SK-N-SH treated with all-trans-retinoic acid at 6 μM for 48 hours (cell line): ENCODE measurements around the gene APBB1IP.

Source experiments
- ATAC-seq: fragments of 200-7000 bp; cut with Tn5 transposase; 3 replicates; pipeline ENCODE4 v1.9.1; 2020; ENCODE audit warnings: mild to moderate bottlenecking, moderate library complexity
- ARNTL ChIP-seq: fragments of 450-650 bp; formaldehyde crosslinking; IDR thresholded peaks from 2 replicates; pipeline ENCODE4 v1.5.0; 2020; ENCODE audit warnings: low read depth, mild to moderate bottlenecking, moderate library complexity, borderline replicate concordance
- BACH2 ChIP-seq: fragments of 250-450 bp; sonication (Bioruptor Pico); IDR thresholded peaks from 2 replicates; pipeline ENCODE4 v1.9.0; 2021; ENCODE audit warnings: mild to moderate bottlenecking, borderline replicate concordance
- CREB5 ChIP-seq: fragments of 250-450 bp; sonication (Bioruptor Pico); IDR thresholded peaks from 2 replicates; pipeline ENCODE4 v1.5.1; 2020; ENCODE audit warnings: low read depth, mild to moderate bottlenecking, moderate library complexity
- CSDC2 ChIP-seq: fragments of 250-450 bp; sonication (Bioruptor Pico); IDR thresholded peaks from 2 replicates; pipeline ENCODE4 v1.5.0; 2020; ENCODE audit warnings: mild to moderate bottlenecking, moderate library complexity
- ESRRG ChIP-seq: fragments of 250-450 bp; sonication (Bioruptor Pico); IDR thresholded peaks from 2 replicates; pipeline ENCODE4 v1.6.1; 2021; ENCODE audit warnings: mild to moderate bottlenecking
- GLIS3 ChIP-seq: fragments of 250-450 bp; sonication (Bioruptor Pico); IDR thresholded peaks from 2 replicates; pipeline ENCODE4 v1.5.0; 2020; ENCODE audit warnings: mild to moderate bottlenecking, moderate library complexity
- ISL1 ChIP-seq: fragments of 250-450 bp; sonication (Bioruptor Pico); IDR thresholded peaks from 2 replicates; pipeline ENCODE4 v2.1.2; 2022; ENCODE audit warnings: mild to moderate bottlenecking, moderate library complexity
- OSR1 ChIP-seq: fragments of 250-450 bp; sonication (Bioruptor Pico); IDR thresholded peaks from 2 replicates; pipeline ENCODE4 v1.8.0; 2022; ENCODE audit warnings: moderate library complexity, mild to moderate bottlenecking, inconsistent platforms
- PATZ1 ChIP-seq: fragments of 250-450 bp; sonication (Bioruptor Pico); IDR thresholded peaks from 2 replicates; pipeline ENCODE4 v1.8.0; 2020; ENCODE audit warnings: mild to moderate bottlenecking, moderate library complexity, borderline replicate concordance
- POU6F1 ChIP-seq: fragments of 250-450 bp; sonication (Bioruptor Pico); IDR thresholded peaks from 2 replicates; pipeline ENCODE4 v1.8.0; 2021; ENCODE audit warnings: low read depth, mild to moderate bottlenecking, moderate library complexity, borderline replicate concordance
- PPARA ChIP-seq: fragments of 250-450 bp; sonication (Bioruptor Pico); IDR thresholded peaks from 2 replicates; pipeline ENCODE4 v1.5.0; 2020; ENCODE audit warnings: mild to moderate bottlenecking, borderline replicate concordance
- RARB ChIP-seq: fragments of 250-450 bp; sonication (Bioruptor Pico); IDR thresholded peaks from 2 replicates; pipeline ENCODE4 v1.8.0; 2021; ENCODE audit warnings: mild to moderate bottlenecking, moderate library complexity
- SNAI2 ChIP-seq: fragments of 250-450 bp; sonication (Bioruptor Pico); IDR thresholded peaks from 2 replicates; pipeline ENCODE4 v1.5.0; 2020; ENCODE audit warnings: mild to moderate bottlenecking, moderate library complexity
- TCF4 ChIP-seq: fragments of 250-450 bp; sonication (Bioruptor Pico); IDR thresholded peaks from 2 replicates; pipeline ENCODE4 v1.8.0; 2021; ENCODE audit warnings: mild to moderate bottlenecking, moderate library complexity, borderline replicate concordance
- TSHZ2 ChIP-seq: fragments of 250-450 bp; sonication (Bioruptor Pico); IDR thresholded peaks from 2 replicates; pipeline ENCODE4 v1.5.0; 2020; ENCODE audit warnings: mild to moderate bottlenecking, moderate library complexity
- ZC3H10 ChIP-seq: fragments of 250-450 bp; sonication (Bioruptor Pico); IDR thresholded peaks from 2 replicates; pipeline ENCODE4 v1.5.1; 2021; ENCODE audit warnings: mild to moderate bottlenecking, moderate library complexity
- ZFP3 ChIP-seq: fragments of 250-450 bp; sonication (Bioruptor Pico); IDR thresholded peaks from 2 replicates; pipeline ENCODE4 v1.5.0; 2020; ENCODE audit warnings: mild to moderate bottlenecking, moderate library complexity
- ZNF565 ChIP-seq: fragments of 450-650 bp; formaldehyde crosslinking; conservative IDR thresholded peaks from 2 replicates; pipeline ENCODE4 v1.5.0; 2020; ENCODE audit warnings: low read depth, mild to moderate bottlenecking, moderate library complexity
- ZNF70 ChIP-seq: fragments of 450-650 bp; formaldehyde crosslinking; IDR thresholded peaks from 2 replicates; pipeline ENCODE4 v1.5.0; 2020; ENCODE audit warnings: mild to moderate bottlenecking, moderate library complexity
- ZNF8 ChIP-seq: fragments of 450-650 bp; formaldehyde crosslinking; IDR thresholded peaks from 2 replicates; pipeline ENCODE4 v1.5.0; 2020; ENCODE audit warnings: mild to moderate bottlenecking, moderate library complexity

APBB1IP gene

GRCh38 chr10:26449726-26450125 is 11.6 kb downstream of the APBB1IP start:
- ATAC-seq, result no peak
- no peak for TF ChIP-seq ZNF8 (CRISPR knock-in tag)
- TF ChIP-seq ARNTL (CRISPR knock-in tag), result no peak
- TF ChIP-seq CSDC2 (CRISPR knock-in tag), result no peak
- TF ChIP-seq TCF4 (CRISPR knock-in tag), result no peak
- no peak for TF ChIP-seq BACH2
- TF ChIP-seq PPARA, result no peak
- TF ChIP-seq ZC3H10 (CRISPR knock-in tag), result no peak
- TF ChIP-seq GLIS3, result no peak
- TF ChIP-seq SNAI2 (CRISPR knock-in tag), result no peak
- no peak for TF ChIP-seq ZNF565 (CRISPR knock-in tag)

- TF ChIP-seq RARB (CRISPR knock-in tag), result no peak
- TF ChIP-seq PATZ1 (CRISPR knock-in tag), result no peak
- TF ChIP-seq ZNF565 (CRISPR knock-in tag), result no peak
- no peak for TF ChIP-seq PPARA
- no peak for TF ChIP-seq TCF4 (CRISPR knock-in tag)
- no peak for TF ChIP-seq ZNF70 (CRISPR knock-in tag)
- no peak for TF ChIP-seq POU6F1 (CRISPR knock-in tag)
- TF ChIP-seq OSR1 (CRISPR knock-in tag), result no peak
- no peak for TF ChIP-seq CSDC2 (CRISPR knock-in tag)
- no peak for TF ChIP-seq ARNTL (CRISPR knock-in tag)
- no peak for TF ChIP-seq GLIS3
- no peak for TF ChIP-seq ESRRG (CRISPR knock-in tag)
- no peak for TF ChIP-seq ISL1
- TF ChIP-seq ZFP3 (CRISPR knock-in tag), result no peak
- TF ChIP-seq ZNF8 (CRISPR knock-in tag), result no peak
- TF ChIP-seq BACH2, result no peak
- TF ChIP-seq CREB5, result no peak
- no peak for ATAC-seq
Measured at GRCh38 chr10:26451903-26452302, 13.8 kb downstream of the APBB1IP start.

GRCh38 chr10:26453850-26454249 is 15.7 kb downstream of the APBB1IP start:
- ATAC-seq, result no peak
- TF ChIP-seq BACH2 (no peak), ZNF565 (CRISPR knock-in tag) (no peak), SNAI2 (CRISPR knock-in tag) (no peak), TSHZ2 (no peak), ZC3H10 (CRISPR knock-in tag) (no peak), CREB5 (no peak)

GRCh38 chr10:26454891-26455290 is 16.8 kb downstream of the APBB1IP start:
- ATAC-seq, result no peak
- no peak for TF ChIP-seq RARB (CRISPR knock-in tag)
- no peak for TF ChIP-seq TCF4 (CRISPR knock-in tag)
